H1 (cell line): Measurements from ENCODE around the gene DDX4. TPM values are rescaled to one million over a fixed set of nuclear protein-coding genes. Genes with fewer than 3 reads are reported as not detected.

Experiments
- CTCF ChIA-PET: fragments of 300-600 bp; sonication (Branson Sonifier 250); formaldehyde crosslinking; loops from one replicate; lab custom pipeline; 2021; ENCODE audit not compliant: partially characterized antibody; lab: Charles Lee
- POLR2A ChIA-PET: fragments of 300-600 bp; sonication (Branson Sonifier 250); formaldehyde crosslinking; loops from one replicate; lab custom pipeline; 2021; ENCODE audit warnings: inconsistent platforms; ENCODE audit not compliant: partially characterized antibody; lab: Charles Lee
- DNase-seq, 2 experiments: peaks; one replicate each; pipeline versions ENCODE4 v3.0.0 to v3.0.0-alpha.2; 2010 to 2022; ENCODE audit warnings: low spot score in 2 of 2, low read depth in 1 of 2, mixed read lengths in 1 of 2
- FAIRE-seq: peaks from 2 replicates; lab custom pipeline; 2011; peaks lifted over from hg19 to GRCh38; lab: Jason Lieb, UNC
- H2AFZ ChIP-seq: 2 replicates; pipeline ENCODE4 v1.8.1; 2012; ENCODE audit warnings: low read length, inconsistent platforms
- H2AK5ac ChIP-seq: 2 replicates; pipeline ENCODE4 v1.6.1; 2013; ENCODE audit warnings: low read depth, low read length
- H2BK120ac ChIP-seq: replicated peaks from 2 replicates; pipeline ENCODE3; 2013; ENCODE audit warnings: low read depth, low read length, inconsistent platforms
- H2BK12ac ChIP-seq: 2 replicates; pipeline ENCODE4 v1.6.1; 2013; ENCODE audit warnings: low read depth, low read length
- H2BK15ac ChIP-seq: 2 replicates; pipeline ENCODE4 v1.6.1; 2013; ENCODE audit warnings: low read length
- H2BK20ac ChIP-seq: 2 replicates; pipeline ENCODE4 v1.6.1; 2013; ENCODE audit warnings: low read length
- H2BK5ac ChIP-seq: 2 replicates; pipeline ENCODE4 v1.6.1; 2013; ENCODE audit warnings: low read depth, low read length
- H3K14ac ChIP-seq: 2 replicates; pipeline ENCODE4 v1.6.1; 2013; ENCODE audit warnings: inconsistent platforms; ENCODE audit not compliant: insufficient read length
- H3K18ac ChIP-seq: 2 replicates; pipeline ENCODE4 v1.6.1; 2013; ENCODE audit warnings: low read length; ENCODE audit errors: extremely low read depth
- H3K23ac ChIP-seq: 2 replicates; pipeline ENCODE4 v1.6.1; 2013; ENCODE audit warnings: inconsistent platforms; ENCODE audit not compliant: insufficient read length
- H3K23me2 ChIP-seq: 2 replicates; pipeline ENCODE4 v1.6.1; 2013; ENCODE audit warnings: low read depth, low read length
- H3K27ac ChIP-seq: 2 replicates; pipeline ENCODE4 v1.6.1; 2011; ENCODE audit warnings: low read depth, low read length, inconsistent platforms
- H3K27me3 ChIP-seq, 4 experiments: replicated peaks in 1 of 4; 1 replicate in 1 of 4; 2 replicates in 3 of 4; pipeline versions ENCODE4 v1.6.1 to v1.8.1; 2011 to 2013; ENCODE audit warnings: low read length in 3 of 4, mild to moderate bottlenecking in 3 of 4, inconsistent platforms in 2 of 4, mixed read lengths in 2 of 4, moderate library complexity in 1 of 4; ENCODE audit not compliant: control insufficient read depth in 3 of 4, insufficient read depth in 3 of 4; ENCODE audit errors: extremely low read depth in 1 of 4
- H3K36me3 ChIP-seq, 4 experiments: 2 replicates each; pipeline versions ENCODE4 v1.6.1 to v1.8.1; 2011 to 2013; ENCODE audit warnings: mild to moderate bottlenecking in 4 of 4, low read length in 3 of 4, moderate library complexity in 2 of 4, control low read depth in 1 of 4, inconsistent platforms in 1 of 4; ENCODE audit not compliant: insufficient read depth in 4 of 4, control insufficient read depth in 2 of 4
- H3K4ac ChIP-seq: replicated peaks from 2 replicates; pipeline ENCODE3; 2013; ENCODE audit warnings: low read length, low read depth, mixed read lengths, inconsistent platforms; ENCODE audit not compliant: insufficient read length
- H3K4me1 ChIP-seq, 4 experiments: replicated peaks in 1 of 4; 1 replicate in 1 of 4; 2 replicates in 3 of 4; pipeline versions ENCODE4 v1.6.1 to v1.8.1; 2011 to 2013; ENCODE audit warnings: low read length in 3 of 4, inconsistent platforms in 2 of 4, mixed read lengths in 1 of 4; ENCODE audit not compliant: insufficient read depth in 4 of 4, control insufficient read depth in 3 of 4
- H3K4me2 ChIP-seq, 2 experiments: 2 replicates each; pipeline versions ENCODE4 v1.6.1 to v1.8.1; 2011 to 2013; ENCODE audit warnings: low read depth in 2 of 2, low read length in 2 of 2, control low read depth in 1 of 2, inconsistent platforms in 1 of 2, mild to moderate bottlenecking in 1 of 2; ENCODE audit not compliant: insufficient read depth in 1 of 2
- H3K4me3 ChIP-seq, 4 experiments: fragments of 200-600, 300-600 bp in 1 of 4; sonication (generic), shearing (Covaris generic), sonication (Bioruptor Twin) in 1 of 4; 2 replicates each; pipeline versions ENCODE4 v1.5.1 to v1.8.1; 2011 to 2016; ENCODE audit warnings: low read length in 4 of 4, low read depth in 3 of 4, control low read depth in 2 of 4, inconsistent platforms in 2 of 4, mild to moderate bottlenecking in 2 of 4, mixed read lengths in 1 of 4, moderate library complexity in 1 of 4; ENCODE audit not compliant: insufficient read depth in 2 of 4; ENCODE audit errors: extremely low read depth in 1 of 4
- H3K56ac ChIP-seq: replicated peaks from 2 replicates; pipeline ENCODE3; 2013; ENCODE audit warnings: low read depth, mild to moderate bottlenecking, mixed read lengths, low read length, inconsistent platforms; ENCODE audit not compliant: insufficient read length
- H3K79me1 ChIP-seq: 2 replicates; pipeline ENCODE4 v1.6.1; 2013; ENCODE audit warnings: low read depth, low read length, control low read depth
- H3K79me2 ChIP-seq, 2 experiments: 2 replicates each; pipeline versions ENCODE4 v1.6.1 to v1.8.1; 2012 to 2013; ENCODE audit warnings: low read length in 2 of 2, mild to moderate bottlenecking in 2 of 2, inconsistent platforms in 1 of 2; ENCODE audit not compliant: insufficient read depth in 2 of 2, control insufficient read depth in 1 of 2
- H3K9ac ChIP-seq, 4 experiments: replicated peaks in 1 of 4; 1 replicate in 1 of 4; 2 replicates in 3 of 4; pipeline versions ENCODE4 v1.6.1 to v1.8.1; 2011 to 2013; ENCODE audit warnings: low read depth in 3 of 4, low read length in 3 of 4, control low read depth in 2 of 4, mild to moderate bottlenecking in 2 of 4, moderate library complexity in 2 of 4, inconsistent platforms in 1 of 4; ENCODE audit errors: extremely low read depth in 1 of 4
- H3K9me3 ChIP-seq, 2 experiments: 2 replicates each; pipeline versions ENCODE4 v1.6.1 to v1.8.1; 2012 to 2013; ENCODE audit warnings: mild to moderate bottlenecking in 2 of 2, moderate library complexity in 2 of 2, control low read depth in 1 of 2, inconsistent platforms in 1 of 2, low read depth in 1 of 2, low read length in 1 of 2, mixed read lengths in 1 of 2; ENCODE audit not compliant: insufficient read depth in 2 of 2
- H4K20me1 ChIP-seq, 2 experiments: replicated peaks in 1 of 2; 2 replicates each; pipeline versions ENCODE3 to v1.8.1; 2011 to 2013; ENCODE audit warnings: inconsistent platforms in 2 of 2, low read length in 2 of 2, mild to moderate bottlenecking in 1 of 2; ENCODE audit not compliant: insufficient read depth in 2 of 2, control insufficient read depth in 1 of 2
- H4K5ac ChIP-seq: 2 replicates; pipeline ENCODE4 v1.6.1; 2013; ENCODE audit warnings: low read length, low read depth, mixed read lengths, inconsistent platforms; ENCODE audit not compliant: insufficient read length
- H4K8ac ChIP-seq: 2 replicates; pipeline ENCODE4 v1.8.0; 2013; ENCODE audit warnings: mild to moderate bottlenecking, moderate library complexity, low read length, inconsistent platforms; ENCODE audit not compliant: insufficient read depth; ENCODE audit errors: extremely low read depth
- H4K91ac ChIP-seq: replicated peaks from 2 replicates; pipeline ENCODE3; 2013; ENCODE audit warnings: low read length, mixed read lengths, inconsistent platforms; ENCODE audit not compliant: insufficient read length
- BRCA1 ChIP-seq: IDR thresholded peaks from 2 replicates; pipeline ENCODE4 v1.6.1; 2012; ENCODE audit warnings: low read depth, low read length, improper control_type of control experiment
- CHD1 ChIP-seq: IDR thresholded peaks from 2 replicates; pipeline ENCODE4 v1.6.1; 2012; ENCODE audit warnings: low read depth, low read length, improper control_type of control experiment
- KDM1A ChIP-seq: fragments of 200-600, 300-600 bp; sonication (generic); IDR thresholded peaks from 2 replicates; pipeline ENCODE4 v1.7.1; 2016; ENCODE audit warnings: mild to moderate bottlenecking, low read length, borderline replicate concordance
- KDM5A ChIP-seq: fragments of 200-600 bp; IDR thresholded peaks from 2 replicates; pipeline ENCODE4 v1.7.1; 2012; ENCODE audit warnings: mild to moderate bottlenecking, low read length, inconsistent platforms, mixed read lengths
- SP4 ChIP-seq: IDR thresholded peaks from 2 replicates; pipeline ENCODE4 v1.6.1; 2012; ENCODE audit warnings: low read length, inconsistent platforms
- SRF ChIP-seq: IDR thresholded peaks from 2 replicates; pipeline ENCODE4 v1.6.1; 2011; ENCODE audit warnings: mild to moderate bottlenecking, low read depth, low read length, moderate library complexity
- TAF7 ChIP-seq: optimal IDR thresholded peaks from 2 replicates; pipeline ENCODE3; 2011; ENCODE audit warnings: low read depth, mild to moderate bottlenecking, inconsistent platforms, low read length, moderate library complexity, borderline replicate concordance
- WGBS, 2 experiments: shearing (Covaris generic) in 1 of 2; methylation state at CpG; one replicate each; pipeline versions ENCODE4 v1.1.6 to v1.1.7; 2013 to 2015; ENCODE audit warnings: low lambda C conversion rate in 2 of 2, mixed read lengths in 2 of 2, inconsistent platforms in 1 of 2, low coverage in 1 of 2, missing lambda C conversion rate in 1 of 2; ENCODE audit not compliant: insufficient replicate concordance in 2 of 2, insufficient coverage in 1 of 2, insufficient read length in 1 of 2; ENCODE audit errors: extremely low coverage in 1 of 2, missing lambda C conversion rate in 1 of 2; 5-methylcytosine and 5-hydroxymethylcytosine counted together
- polyA plus RNA-seq, 7 experiments: library from polyadenylated mRNA; depleted of rRNA in 3 of 7; stranded (reverse) in 5 of 7; unstranded in 2 of 7; fragments of >200 nt in 5 of 7; fragments of 200-250 nt in 2 of 7; gene quantifications; 1 replicate in 5 of 7; 2 replicates in 1 of 7; 4 replicates in 1 of 7; pipeline versions ENCODE4 v1.2.1 to v1.2.3, GENCODE V29; 2011 to 2013; ENCODE audit warnings: missing spikeins in 2 of 7, mixed read lengths in 2 of 7
- total RNA-seq: library from RNA; stranded (reverse); fragmentation: NEBNext Ultra II Directional; extraction: Animal tissue kit (Norgen Biotek cat#: 25700); gene quantifications from 2 replicates; pipeline ENCODE4 v1.2.1, GENCODE V29; 2021

Gene DDX4
- total and polyA plus RNA-seq, 2 of the 8 experiments (the other 6 are each of a cell fraction or from before 2014, with no cell fraction given), result 0.15 TPM; not detected in 1

DNA sequence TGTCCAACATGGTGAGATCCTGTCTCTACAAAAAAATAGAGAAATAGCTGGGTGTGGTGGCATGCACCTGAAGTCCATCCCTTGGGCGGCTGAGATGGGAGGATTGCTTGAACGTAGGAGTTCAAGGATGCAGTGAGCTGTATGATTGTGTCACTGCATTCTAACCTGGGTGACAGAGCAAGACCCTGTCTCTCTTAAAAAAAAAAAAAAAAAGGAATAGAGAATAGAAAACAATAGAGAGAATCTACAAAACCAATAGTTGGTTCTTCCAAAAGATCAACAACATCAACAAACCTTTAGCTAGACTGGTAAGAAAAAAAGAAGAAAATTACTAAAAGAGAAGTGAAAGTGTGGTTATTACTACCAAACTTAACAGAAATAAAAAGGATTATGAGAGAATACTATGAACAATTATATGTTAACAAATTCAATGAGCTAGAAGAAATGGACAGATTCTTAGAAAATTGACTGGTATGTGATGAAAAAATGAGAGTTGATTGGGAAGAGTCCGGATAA is 17.6 kb upstream of the DDX4 start:
- Histone ChIP-seq H3K18ac (no peak overlapping the region), H3K56ac (no peak overlapping the region), H3K36me3 (no peaks in the 10 kb centered on the region), H3K4ac (no peak overlapping the region), H2BK5ac (no peak overlapping the region), H2BK20ac (no peak overlapping the region), H3K23me2 (no peaks in the 10 kb centered on the region), H3K27ac (no peak overlapping the region), H3K79me2 (no peaks in the 10 kb centered on the region), H4K5ac (no peak overlapping the region), H4K8ac (no peak overlapping the region), H4K20me1 (no peaks in the 10 kb centered on the region), H3K23ac (no peak overlapping the region), H3K79me1 (no peaks in the 10 kb centered on the region), H3K14ac (no peak overlapping the region), H2BK12ac (no peak overlapping the region), H3K9me3 (0 out of 4 replicates have a peak, but pooled peaks cover 0 to 6% of the 10 kb centered on the region in 2 experiments), H3K4me2 (no peak overlapping the region), H4K91ac (no peak overlapping the region), H2AFZ (no peak overlapping the region), H2BK120ac (no peak overlapping the region), H3K4me1 (no peaks in the 10 kb centered on the region), H3K9ac (no peak overlapping the region), H2AK5ac (no peak overlapping the region), H2BK15ac (no peak overlapping the region), H3K27me3 (no peaks in the 10 kb centered on the region), H3K4me3 (no peak overlapping the region)
- DNase-seq (no peak), FAIRE-seq (no peak)
- POLR2A ChIA-PET, result no interaction called here
- CTCF ChIA-PET, result interaction anchor here (0.7 to 1.4 kb wide), 2 partner anchors 16 to 149 kb away, joined by 3 read pairs; no protein-coding TSS in a partner anchor
- WGBS, 2 experiments, result 94% methylated on average over 3 of the region's 3 CpGs; no CpG with 5 or more reads in 1 of the 2 experiments
- no peak for TF ChIP-seq TAF7
- no peak for TF ChIP-seq KDM1A
- no peak for TF ChIP-seq SP4
- TF ChIP-seq BRCA1, result no peak
- TF ChIP-seq CHD1, result no peak
- TF ChIP-seq SRF, result no peak
- no peak for TF ChIP-seq KDM5A
